IPS DF 4.7 (cell line): ENCODE results near the gene LDB1.
A peak's percentile ranks its signal among the peaks of the same experiment; 100 is the strongest.

Source experiments
- DNase-seq: peaks from one replicate; pipeline ENCODE4 v3.0.0-alpha.2; 2013; ENCODE audit warnings: low spot score; ENCODE audit errors: extremely low read depth

The LDB1 gene, protein sequence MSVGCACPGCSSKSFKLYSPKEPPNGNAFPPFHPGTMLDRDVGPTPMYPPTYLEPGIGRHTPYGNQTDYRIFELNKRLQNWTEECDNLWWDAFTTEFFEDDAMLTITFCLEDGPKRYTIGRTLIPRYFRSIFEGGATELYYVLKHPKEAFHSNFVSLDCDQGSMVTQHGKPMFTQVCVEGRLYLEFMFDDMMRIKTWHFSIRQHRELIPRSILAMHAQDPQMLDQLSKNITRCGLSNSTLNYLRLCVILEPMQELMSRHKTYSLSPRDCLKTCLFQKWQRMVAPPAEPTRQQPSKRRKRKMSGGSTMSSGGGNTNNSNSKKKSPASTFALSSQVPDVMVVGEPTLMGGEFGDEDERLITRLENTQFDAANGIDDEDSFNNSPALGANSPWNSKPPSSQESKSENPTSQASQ

DNA sequence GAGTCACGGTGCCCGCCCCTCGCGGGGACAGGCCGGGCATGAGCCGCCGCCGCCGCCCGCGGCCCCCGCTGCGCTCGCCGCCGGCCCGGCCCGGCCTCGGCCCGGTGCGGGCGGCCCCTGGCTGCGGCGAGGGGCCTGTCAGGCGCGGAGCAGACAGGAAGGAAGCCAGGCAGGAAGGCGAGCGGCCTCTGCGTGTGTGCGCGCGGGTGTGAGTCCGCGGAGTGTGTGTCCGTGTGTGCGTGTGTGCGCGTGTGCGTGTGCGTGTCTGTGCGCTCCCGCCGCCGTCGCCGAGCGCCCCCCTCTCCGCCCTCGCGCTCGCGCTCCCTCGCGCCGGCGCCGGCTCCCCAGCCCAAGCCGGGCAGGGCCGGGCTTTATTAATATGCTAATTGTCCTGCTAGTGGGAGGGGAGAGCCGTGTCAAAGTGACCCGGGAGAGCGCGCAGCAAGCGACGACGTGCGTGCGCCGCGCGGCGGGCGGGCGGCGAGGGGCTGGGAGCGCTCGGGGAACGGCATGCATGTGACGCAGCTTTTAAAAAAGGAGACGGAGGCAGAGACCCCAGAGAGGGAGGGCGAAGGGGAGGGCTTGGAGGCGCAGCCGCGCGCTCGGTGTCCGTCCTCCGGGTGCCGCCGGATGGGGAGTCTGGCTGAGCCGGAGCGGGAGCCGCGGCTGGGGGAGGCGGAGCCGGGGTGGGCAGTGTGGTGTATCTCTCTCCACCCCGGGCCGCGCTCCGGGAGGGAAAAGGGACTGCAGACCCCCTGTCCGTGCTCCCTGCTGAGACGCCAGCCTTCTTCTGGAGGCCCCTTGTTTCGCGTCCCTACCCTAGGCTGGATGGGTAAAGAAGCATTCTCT, at the start of gene LDB1:
TSS of gene LDB1 (minus strand) at position 227 of the 849 bp plus-strand sequence. CDS start 258 bp downstream, outside the sequence.
- DNase-seq, result no peak

GRCh38 chr10:102167861-102168260, 47.7 kb upstream of the LDB1 start:
- no peak for DNase-seq

- no peak for DNase-seq
Observed at GRCh38 chr10:102163342-102163989, 43.3 kb upstream of the LDB1 start.

GRCh38 chr10:102159831-102160230, 39.7 kb upstream of the LDB1 start:
- DNase-seq, result no peak

DNA sequence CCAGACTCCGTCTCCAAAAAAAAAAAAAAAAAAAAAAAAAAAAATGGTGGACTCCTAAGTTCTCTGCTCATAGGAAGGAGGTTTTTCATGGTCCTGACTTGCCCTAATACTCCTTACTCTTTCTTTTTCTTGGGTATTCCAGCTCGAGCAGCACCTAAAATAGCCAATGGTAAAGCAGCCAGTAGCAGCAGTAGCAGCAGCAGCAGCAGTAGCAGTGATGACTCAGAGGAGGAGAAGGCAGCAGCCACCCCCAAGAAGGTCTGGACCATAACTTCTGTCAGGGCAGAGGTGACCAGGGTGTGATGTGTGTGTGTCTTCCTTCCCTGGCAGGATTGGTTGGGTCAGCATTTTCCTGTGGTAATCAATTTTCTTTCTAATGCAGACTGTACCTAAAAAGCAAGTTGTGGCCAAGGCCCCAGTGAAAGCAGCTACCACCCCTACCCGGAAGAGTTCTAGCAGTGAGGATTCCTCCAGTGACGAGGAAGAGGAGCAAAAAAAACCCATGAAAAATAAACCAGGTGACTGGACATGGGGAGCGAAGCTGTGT, 39.0 kb upstream of the LDB1 start:
- DNase-seq, result no peak

DNA sequence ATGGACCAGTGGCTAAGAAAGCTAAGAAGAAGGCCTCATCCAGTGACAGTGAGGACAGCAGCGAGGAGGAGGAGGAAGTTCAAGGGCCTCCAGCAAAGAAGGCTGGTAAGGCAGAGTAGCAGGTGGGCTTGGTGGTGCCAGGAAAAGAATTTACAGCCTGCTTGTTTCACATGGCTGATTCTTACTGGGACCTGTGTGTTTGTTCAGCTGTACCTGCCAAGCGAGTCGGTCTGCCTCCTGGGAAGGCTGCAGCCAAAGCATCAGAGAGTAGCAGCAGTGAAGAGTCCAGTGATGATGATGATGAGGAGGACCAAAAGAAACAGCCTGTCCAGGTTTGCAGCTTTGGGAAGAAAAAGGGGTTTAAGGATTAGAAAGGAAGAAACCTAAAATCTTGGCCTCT, 37.1 kb upstream of the LDB1 start:
- no peak for DNase-seq

- no peak for DNase-seq
Observed at GRCh38 chr10:102154466-102155116, 34.4 kb upstream of the LDB1 start.

DNA sequence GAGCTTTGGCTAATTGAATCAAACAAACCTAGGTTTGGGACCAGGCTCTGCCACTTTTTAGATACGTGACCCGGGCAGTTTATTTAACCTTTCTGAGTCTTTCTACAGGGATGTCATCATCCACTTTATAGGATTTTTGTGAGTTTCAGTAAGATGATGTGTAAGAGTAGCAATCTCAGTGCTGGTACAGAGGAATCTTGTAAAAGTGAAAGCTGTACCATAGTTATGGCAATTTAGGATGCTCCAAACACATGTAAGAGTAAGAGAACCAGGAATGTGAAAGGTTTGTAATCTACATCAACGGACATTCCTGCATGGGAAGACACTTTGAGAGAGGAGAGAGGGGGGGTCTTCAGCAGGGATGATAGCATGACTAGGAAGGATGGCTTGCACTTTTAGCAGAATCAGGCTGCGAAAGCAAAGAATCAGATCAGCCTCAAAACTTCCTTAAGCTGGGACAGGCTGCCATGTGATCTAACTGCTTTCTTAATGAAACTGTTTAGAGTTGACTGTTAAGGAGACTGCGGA, 33.0 kb upstream of the LDB1 start:
- DNase-seq, result no peak

DNA sequence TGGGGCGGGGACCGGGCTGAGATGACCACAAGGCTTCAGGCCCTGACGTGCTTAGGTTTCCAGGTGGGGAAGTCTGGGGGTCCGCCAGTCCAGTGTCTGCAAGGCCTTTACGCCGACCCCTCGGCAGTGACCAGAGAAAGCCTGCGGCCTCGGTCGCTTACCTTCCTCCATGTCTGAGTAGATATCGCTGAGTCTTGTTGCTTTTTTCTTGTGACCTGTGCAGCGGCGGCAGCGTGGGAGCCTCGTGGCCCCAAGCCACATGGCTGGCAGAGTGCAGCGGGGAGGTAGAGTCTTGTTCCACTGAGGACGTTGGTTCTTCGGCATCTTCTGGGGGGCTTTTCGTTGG, 32.4 kb upstream of the LDB1 start:
- no peak for DNase-seq

DNA sequence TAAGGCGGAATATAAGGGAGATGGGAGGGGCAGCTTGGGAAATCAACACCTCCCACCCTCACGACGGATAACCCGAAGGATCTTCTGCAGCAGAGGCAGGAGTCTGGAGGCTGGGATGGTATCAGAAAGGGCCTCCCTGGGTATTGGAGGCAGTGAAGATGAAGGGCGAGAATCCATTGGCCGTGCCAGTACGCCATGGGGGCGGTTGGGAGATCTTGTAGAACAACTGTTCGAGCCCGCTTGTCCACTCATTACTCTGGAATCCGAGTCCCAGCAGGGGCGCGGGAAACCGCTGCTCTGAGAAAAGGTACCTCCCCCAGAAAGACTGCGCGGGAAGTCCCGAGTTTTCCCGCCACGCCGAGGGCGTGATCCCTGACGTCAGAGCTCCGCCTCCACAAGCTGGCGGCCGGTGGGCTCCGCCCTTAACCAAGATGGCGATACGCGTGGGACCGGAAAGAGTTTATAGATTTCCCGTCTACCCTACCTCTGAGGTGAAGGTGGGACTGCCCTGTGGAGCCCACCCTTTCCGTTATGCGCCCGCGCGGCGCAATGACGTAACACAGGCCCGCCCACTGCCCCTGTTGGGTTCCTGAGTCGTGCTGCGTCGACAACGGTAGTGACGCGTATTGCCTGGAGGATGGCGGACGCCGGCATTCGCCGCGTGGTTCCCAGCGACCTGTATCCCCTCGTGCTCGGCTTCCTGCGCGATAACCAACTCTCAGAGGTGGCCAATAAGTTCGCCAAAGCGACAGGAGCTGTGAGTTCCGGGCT, 31.8 kb upstream of the LDB1 start, which contains the start of gene NOLC1:
TSS of gene NOLC1 (plus strand) at position 616 of the 771 bp plus-strand sequence. CDS start at position 638, 22 bp downstream.
- DNase-seq, result peak; percentile 92

- no peak for DNase-seq
Observed at GRCh38 chr10:102150970-102151773, 31.0 kb upstream of the LDB1 start.

DNA sequence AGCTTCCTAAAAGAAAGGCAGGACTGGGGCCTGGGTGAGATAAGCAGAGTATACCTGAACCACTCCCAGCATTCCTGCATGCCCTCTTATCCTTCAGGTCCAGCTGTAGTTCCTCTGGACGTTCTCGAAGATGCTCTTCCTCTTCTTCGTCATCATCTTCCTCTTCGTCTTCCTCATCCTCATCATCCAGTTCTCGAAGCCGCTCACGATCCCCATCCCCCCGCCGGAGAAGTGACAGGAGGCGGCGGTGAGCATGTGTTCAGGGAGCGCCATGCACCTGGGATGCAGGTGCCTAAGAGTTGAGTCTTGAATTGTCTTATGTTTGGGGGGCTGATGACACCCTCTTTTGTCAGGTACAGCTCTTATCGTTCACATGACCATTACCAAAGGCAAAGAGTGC, 28.1 kb upstream of the LDB1 start:
- DNase-seq, result no peak

- DNase-seq, result no peak
Observed at GRCh38 chr10:102147561-102147960, 27.4 kb upstream of the LDB1 start.

DNA sequence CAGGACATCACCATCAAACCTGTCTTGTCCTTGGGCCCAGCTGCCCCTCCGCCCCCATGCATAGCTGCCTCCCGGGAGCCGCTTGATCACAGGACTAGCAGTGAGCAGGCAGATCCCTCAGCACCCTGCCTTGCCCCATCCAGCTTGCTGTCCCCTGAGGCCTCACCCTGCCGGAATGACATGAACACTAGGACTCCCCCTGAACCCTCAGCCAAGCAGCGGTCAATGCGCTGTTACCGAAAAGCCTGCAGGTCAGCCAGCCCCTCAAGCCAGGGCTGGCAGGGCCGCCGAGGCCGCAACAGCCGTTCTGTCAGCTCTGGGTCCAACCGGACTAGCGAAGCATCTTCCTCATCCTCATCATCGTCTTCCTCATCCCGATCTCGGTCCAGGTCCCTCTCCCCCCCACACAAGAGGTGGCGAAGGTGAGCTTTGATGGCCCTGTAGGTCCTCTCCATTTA, 26.8 kb upstream of the LDB1 start:
- no peak for DNase-seq

GRCh38 chr10:102141583-102142107, 21.5 kb upstream of the LDB1 start:
- DNase-seq, result no peak

DNA sequence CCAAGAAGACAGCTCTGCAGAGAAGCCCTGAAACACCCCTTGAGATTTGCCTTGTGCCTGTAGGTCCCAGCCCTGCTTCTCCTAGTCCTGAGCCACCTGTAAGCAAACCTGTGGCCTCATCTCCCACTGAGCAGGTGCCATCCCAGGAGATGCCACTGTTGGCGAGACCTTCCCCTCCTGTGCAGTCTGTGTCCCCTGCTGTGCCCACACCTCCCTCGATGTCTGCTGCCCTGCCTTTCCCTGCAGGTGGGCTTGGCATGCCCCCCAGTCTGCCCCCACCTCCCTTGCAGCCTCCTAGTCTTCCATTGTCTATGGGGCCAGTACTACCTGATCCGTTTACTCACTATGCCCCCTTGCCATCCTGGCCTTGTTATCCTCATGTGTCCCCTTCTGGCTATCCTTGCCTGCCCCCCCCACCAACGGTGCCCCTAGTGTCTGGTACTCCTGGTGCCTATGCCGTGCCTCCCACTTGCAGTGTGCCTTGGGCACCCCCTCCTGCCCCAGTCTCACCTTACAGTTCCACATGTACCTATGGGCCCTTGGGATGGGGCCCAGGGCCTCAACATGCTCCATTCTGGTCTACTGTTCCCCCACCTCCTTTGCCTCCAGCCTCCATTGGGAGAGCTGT, 20.9 kb upstream of the LDB1 start:
- DNase-seq, result no peak

GRCh38 chr10:102140218-102140617, 20.1 kb upstream of the LDB1 start:
- no peak for DNase-seq
